Trophoblast cell (in vitro differentiated cells and primary cell): ENCODE results near the gene RPL7L1.

Experiments used
- DNase-seq, 2 donors: peaks; one replicate each; pipeline ENCODE4 v3.0.0-alpha.2; 2016
- H2AFZ ChIP-seq: 2 replicates; pipeline ENCODE4 v1.6.1; 2013; ENCODE audit warnings: low read length, moderate library complexity, mild to moderate bottlenecking; ENCODE audit not compliant: insufficient read depth, poor library complexity
- H2AK5ac ChIP-seq: 2 replicates; pipeline ENCODE4 v1.6.1; 2013; ENCODE audit warnings: mild to moderate bottlenecking, low read length
- H2BK120ac ChIP-seq: 2 replicates; pipeline ENCODE4 v1.6.1; 2013; ENCODE audit warnings: low read length, mild to moderate bottlenecking, moderate library complexity; ENCODE audit not compliant: insufficient read depth, poor library complexity
- H2BK12ac ChIP-seq: 2 replicates; pipeline ENCODE4 v1.6.1; 2013; ENCODE audit warnings: mild to moderate bottlenecking, low read length, moderate library complexity
- H2BK5ac ChIP-seq: 2 replicates; pipeline ENCODE4 v1.6.1; 2013; ENCODE audit warnings: low read length, low read depth, moderate library complexity, mild to moderate bottlenecking; ENCODE audit not compliant: poor library complexity
- H3K14ac ChIP-seq: 2 replicates; pipeline ENCODE4 v1.6.1; 2013; ENCODE audit warnings: mild to moderate bottlenecking, low read length
- H3K18ac ChIP-seq: 2 replicates; pipeline ENCODE4 v1.6.1; 2013; ENCODE audit warnings: mild to moderate bottlenecking, low read length
- H3K23ac ChIP-seq: 2 replicates; pipeline ENCODE4 v1.6.1; 2013; ENCODE audit warnings: low read length
- H3K27ac ChIP-seq: 2 replicates; pipeline ENCODE4 v1.5.1; 2013; ENCODE audit warnings: low read depth, mild to moderate bottlenecking, inconsistent platforms, low read length, moderate library complexity
- H3K27me3 ChIP-seq: 2 replicates; pipeline ENCODE4 v1.6.1; 2013; ENCODE audit warnings: inconsistent platforms, mild to moderate bottlenecking, low read length, moderate library complexity; ENCODE audit not compliant: insufficient read depth
- H3K36me3 ChIP-seq, 2 experiments: 1 replicate in 1 of 2; 2 replicates in 1 of 2; pipeline ENCODE4 v1.6.1; 2013; ENCODE audit warnings: low read length in 2 of 2, mild to moderate bottlenecking in 2 of 2, moderate library complexity in 1 of 2; ENCODE audit not compliant: insufficient read depth in 2 of 2, control insufficient read depth in 1 of 2
- H3K4ac ChIP-seq: 2 replicates; pipeline ENCODE4 v1.6.1; 2013; ENCODE audit warnings: low read depth, mild to moderate bottlenecking, low read length, moderate library complexity
- H3K4me1 ChIP-seq, 2 experiments: 1 replicate in 1 of 2; 2 replicates in 1 of 2; pipeline ENCODE4 v1.6.1; 2013; ENCODE audit warnings: low read length in 2 of 2, mild to moderate bottlenecking in 2 of 2, moderate library complexity in 1 of 2; ENCODE audit not compliant: insufficient read depth in 2 of 2, control insufficient read depth in 1 of 2
- H3K4me2 ChIP-seq: 2 replicates; pipeline ENCODE4 v1.6.1; 2013; ENCODE audit warnings: inconsistent platforms, mild to moderate bottlenecking, low read length, moderate library complexity
- H3K4me3 ChIP-seq: 2 replicates; pipeline ENCODE4 v1.5.1; 2013; ENCODE audit warnings: mild to moderate bottlenecking, low read depth, low read length, inconsistent platforms
- H3K79me1 ChIP-seq: one replicate; pipeline ENCODE4 v1.6.1; 2013; ENCODE audit warnings: low read length
- H3K79me2 ChIP-seq: 2 replicates; pipeline ENCODE4 v1.6.1; 2013; ENCODE audit warnings: low read length, mild to moderate bottlenecking; ENCODE audit not compliant: control insufficient read depth, insufficient read depth, poor library complexity
- H3K9ac ChIP-seq: 2 replicates; pipeline ENCODE4 v1.6.1; 2013; ENCODE audit warnings: mild to moderate bottlenecking, low read length
- H3K9me3 ChIP-seq: 2 replicates; pipeline ENCODE4 v1.6.1; 2013; ENCODE audit warnings: low read depth, mild to moderate bottlenecking, control low read depth, inconsistent platforms, low read length; ENCODE audit not compliant: insufficient read depth
- H4K12ac ChIP-seq: 2 replicates; pipeline ENCODE4 v1.6.1; 2013; ENCODE audit warnings: low read depth, mild to moderate bottlenecking, low read length, moderate library complexity
- H4K8ac ChIP-seq: 2 replicates; pipeline ENCODE4 v1.6.1; 2013; ENCODE audit warnings: low read depth, mild to moderate bottlenecking, low read length, moderate library complexity
- H4K91ac ChIP-seq: one replicate; pipeline ENCODE4 v1.6.1; 2013; ENCODE audit warnings: low read depth, mild to moderate bottlenecking, low read length, moderate library complexity
- WGBS: extraction: QIAGEN DNeasy Blood & Tissue Kit; methylation state at CpG from one replicate; pipeline ENCODE4 v1.1.7; 2013; ENCODE audit warnings: missing lambda C conversion rate; ENCODE audit not compliant: insufficient read length, insufficient coverage; ENCODE audit errors: extremely low coverage; 5-methylcytosine and 5-hydroxymethylcytosine counted together

Gene RPL7L1

GRCh38 chr6:42904467-42904866, 25.1 kb downstream of the RPL7L1 start:
- no peak overlapping the region for H4K12ac ChIP-seq
- H3K79me1 ChIP-seq, result no peaks in the 10 kb centered on the region
- no peaks in the 10 kb centered on the region for H3K79me2 ChIP-seq
- H3K4ac ChIP-seq, result no peak overlapping the region
- no peak overlapping the region for H2BK12ac ChIP-seq
- no peak overlapping the region for H2AK5ac ChIP-seq
- H2BK5ac ChIP-seq, result no peak overlapping the region
- H3K9ac ChIP-seq, result no peak overlapping the region
- no peaks in the 10 kb centered on the region for H3K4me1 ChIP-seq
- H3K36me3 ChIP-seq, result no peaks in the 10 kb centered on the region
- H4K91ac ChIP-seq, result no peak overlapping the region
- DNase-seq, result no peak
- no CpG with 5 or more reads among the region's 10 CpGs for WGBS
- H3K14ac ChIP-seq, result no peak overlapping the region
- H4K8ac ChIP-seq, result no peak overlapping the region
- H2AFZ ChIP-seq, result no peak overlapping the region
- no peak overlapping the region for H3K18ac ChIP-seq
- H3K27me3 ChIP-seq, result no peaks in the 10 kb centered on the region
- H3K4me3 ChIP-seq, result no peak overlapping the region
- no peak overlapping the region for H2BK120ac ChIP-seq
- H3K23ac ChIP-seq, result no peak overlapping the region
- no peaks in the 10 kb centered on the region for H3K9me3 ChIP-seq
- no peak overlapping the region for H3K4me2 ChIP-seq
- no peak overlapping the region for H3K27ac ChIP-seq

GRCh38 chr6:42907336-42907735, 27.9 kb downstream of the RPL7L1 start:
- Histone ChIP-seq H3K27ac (no peak overlapping the region), H2BK120ac (no peak overlapping the region), H2AK5ac (no peak overlapping the region), H4K8ac (no peak overlapping the region), H3K9ac (no peak overlapping the region), H3K23ac (no peak overlapping the region), H2BK12ac (no peak overlapping the region), H3K4ac (no peak overlapping the region), H3K27me3 (no peaks in the 10 kb centered on the region), H3K9me3 (no peaks in the 10 kb centered on the region), H3K4me1 (peaks cover 0 to 2% of the 10 kb centered on the region in 2 experiments), H3K14ac (no peak overlapping the region), H4K91ac (no peak overlapping the region), H3K79me1 (peaks cover 3% of the 10 kb centered on the region), H2AFZ (no peak overlapping the region), H3K4me2 (no peak overlapping the region), H2BK5ac (no peak overlapping the region), H4K12ac (no peak overlapping the region), H3K36me3 (no peaks in the 10 kb centered on the region), H3K4me3 (peak overlapping the region; percentile 15), H3K18ac (no peak overlapping the region), H3K79me2 (peaks cover 2% of the 10 kb centered on the region)
- no peak for DNase-seq
- no CpG with 5 or more reads among the region's 5 CpGs for WGBS

GRCh38 chr6:42909835-42910234, 30.4 kb downstream of the RPL7L1 start:
- H2BK5ac ChIP-seq, result no peak overlapping the region
- no peak overlapping the region for H4K8ac ChIP-seq
- H3K36me3 ChIP-seq, result no peaks in the 10 kb centered on the region
- H3K4me3 ChIP-seq, result no peak overlapping the region
- peaks cover 2% of the 10 kb centered on the region for H3K79me2 ChIP-seq
- H2AK5ac ChIP-seq, result no peak overlapping the region
- no peak overlapping the region for H3K14ac ChIP-seq
- H2AFZ ChIP-seq, result no peak overlapping the region
- DNase-seq, result no peak
- H3K4me2 ChIP-seq, result no peak overlapping the region
- H3K4me1 ChIP-seq, result peaks cover 0 to 2% of the 10 kb centered on the region in 2 experiments
- H3K9me3 ChIP-seq, result no peaks in the 10 kb centered on the region
- H2BK12ac ChIP-seq, result no peak overlapping the region
- H2BK120ac ChIP-seq, result no peak overlapping the region
- H4K91ac ChIP-seq, result no peak overlapping the region
- H3K4ac ChIP-seq, result no peak overlapping the region
- no peaks in the 10 kb centered on the region for H3K27me3 ChIP-seq
- no peak overlapping the region for H3K18ac ChIP-seq
- H3K9ac ChIP-seq, result no peak overlapping the region
- peaks cover 3% of the 10 kb centered on the region for H3K79me1 ChIP-seq
- no peak overlapping the region for H3K23ac ChIP-seq
- no peak overlapping the region for H3K27ac ChIP-seq
- H4K12ac ChIP-seq, result no peak overlapping the region
- WGBS, result no CpG with 5 or more reads among the region's 10 CpGs

- no peak overlapping the region for H2AK5ac ChIP-seq
- no peak overlapping the region for H2BK5ac ChIP-seq
- peak overlapping the region; percentile 74 for H4K12ac ChIP-seq
- H4K91ac ChIP-seq, result peak overlapping the region; percentile 70
- no peaks in the 10 kb centered on the region for H3K27me3 ChIP-seq
- H3K14ac ChIP-seq, result peak overlapping the region; percentile 80
- H2AFZ ChIP-seq, result peak overlapping the region; percentile 98
- H3K4me1 ChIP-seq, result peaks cover 0 to 2% of the 10 kb centered on the region in 2 experiments
- no peak overlapping the region for H3K4ac ChIP-seq
- H2BK12ac ChIP-seq, result no peak overlapping the region
- no CpG with 5 or more reads among the region's 49 CpGs for WGBS
- H2BK120ac ChIP-seq, result peak overlapping the region; percentile 64
- H3K4me2 ChIP-seq, result peak overlapping the region; percentile 75
- H3K79me2 ChIP-seq, result peaks cover 2% of the 10 kb centered on the region
- H3K79me1 ChIP-seq, result peaks cover 3% of the 10 kb centered on the region
- peak overlapping the region; percentile 92 for H4K8ac ChIP-seq
- DNase-seq, result no peak
- no peak overlapping the region for H3K9ac ChIP-seq
- peak overlapping the region; percentile 38 for H3K18ac ChIP-seq
- no peak overlapping the region for H3K23ac ChIP-seq
- no peaks in the 10 kb centered on the region for H3K9me3 ChIP-seq
- H3K4me3 ChIP-seq, result peak overlapping the region; percentile 65
- H3K36me3 ChIP-seq, result no peaks in the 10 kb centered on the region
- H3K27ac ChIP-seq, result no peak overlapping the region
Measured at GRCh38 chr6:42911171-42912021, 32.0 kb downstream of the RPL7L1 start.
